WTC11 (cell line): ENCODE data around the gene TMPRSS3. TPM values are rescaled to one million over a fixed set of nuclear protein-coding genes. Genes with fewer than 3 reads are reported as not detected.

ENCODE experiments used
- ATAC-seq: fragments of 200-7000 bp; cut with Tn5 transposase; 2 replicates; pipeline ENCODE4 v1.10.0; 2021; ENCODE audit warnings: mild to moderate bottlenecking, moderate library complexity
- CTCF ChIA-PET: fragments of 300-600 bp; sonication (Branson Sonifier 250); formaldehyde crosslinking; loops from one replicate; lab custom pipeline; 2021; ENCODE audit warnings: antibody characterized with exemption; lab: Charles Lee
- POLR2A ChIA-PET: fragments of 350-600 bp; sonication (Branson Sonifier 250); formaldehyde crosslinking; loops from one replicate; lab custom pipeline; 2021; ENCODE audit warnings: antibody characterized with exemption; lab: Charles Lee
- DNase-seq: peaks from one replicate; pipeline ENCODE4 v3.0.0; 2021; ENCODE audit warnings: low spot score
- H3K27ac Mint-ChIP-seq: 2 replicates; pipeline ENCODE4 v1.8.0; 2021; ENCODE audit warnings: mixed read lengths
- H3K27me3 Mint-ChIP-seq: 2 replicates; pipeline ENCODE4 v1.8.0; 2021; ENCODE audit warnings: low read depth, mild to moderate bottlenecking, moderate library complexity, mixed read lengths
- H3K36me3 Mint-ChIP-seq: 2 replicates; pipeline ENCODE4 v1.8.0; 2021; ENCODE audit warnings: mixed read lengths
- H3K4me1 Mint-ChIP-seq: 2 replicates; pipeline ENCODE4 v1.8.0; 2022; ENCODE audit warnings: mixed read lengths
- H3K4me3 Mint-ChIP-seq: 2 replicates; pipeline ENCODE4 v1.8.0; 2021; ENCODE audit warnings: mild to moderate bottlenecking, moderate library complexity, mixed read lengths
- H3K9me3 Mint-ChIP-seq: 2 replicates; pipeline ENCODE4 v1.8.0; 2021; ENCODE audit warnings: mixed read lengths
- AR ChIP-seq: fragments of 250-450 bp; sonication (Bioruptor Pico); IDR thresholded peaks from 2 replicates; pipeline ENCODE4 v1.9.0; 2021; ENCODE audit warnings: mild to moderate bottlenecking
- ATF1 ChIP-seq: sonication (generic); formaldehyde crosslinking; IDR thresholded peaks from 2 replicates; pipeline ENCODE4 v1.8.1; 2023; ENCODE audit warnings: mild to moderate bottlenecking, moderate library complexity, missing genetic modification reagents
- CREB1 ChIP-seq: sonication (generic); formaldehyde crosslinking; IDR thresholded peaks from 2 replicates; pipeline ENCODE4 v1.8.0; 2023; ENCODE audit warnings: mild to moderate bottlenecking, missing genetic modification reagents
- CTCF ChIP-seq: fragments of 200-600 bp; IDR thresholded peaks from 2 replicates; pipeline ENCODE4 v1.8.0; 2022; ENCODE audit warnings: antibody characterized with exemption
- FOXP1 ChIP-seq: sonication (generic); formaldehyde crosslinking; IDR thresholded peaks from 2 replicates; pipeline ENCODE4 v1.8.0; 2022; ENCODE audit warnings: missing genetic modification reagents, mild to moderate bottlenecking, moderate library complexity, borderline replicate concordance
- GRHL2 ChIP-seq: fragments of 250-450 bp; sonication (Bioruptor Pico); IDR thresholded peaks from 2 replicates; pipeline ENCODE4 v1.8.0; 2022; ENCODE audit warnings: mild to moderate bottlenecking, moderate library complexity; ENCODE audit not compliant: insufficient replicate concordance, severe bottlenecking
- GTF2I ChIP-seq: fragments of 250-450 bp; sonication (Bioruptor Pico); conservative IDR thresholded peaks from 2 replicates; pipeline ENCODE4 v1.4.0; 2021; ENCODE audit warnings: mild to moderate bottlenecking
- HMGXB4 ChIP-seq: sonication (generic); formaldehyde crosslinking; IDR thresholded peaks from 2 replicates; pipeline ENCODE4 v1.8.1; 2023; ENCODE audit warnings: mild to moderate bottlenecking, moderate library complexity, missing genetic modification reagents
- KAT7 ChIP-seq: sonication (generic); formaldehyde crosslinking; IDR thresholded peaks from 2 replicates; pipeline ENCODE4 v1.8.1; 2023; ENCODE audit warnings: missing genetic modification reagents, mild to moderate bottlenecking, borderline replicate concordance
- NR2C2 ChIP-seq: sonication (generic); formaldehyde crosslinking; IDR thresholded peaks from 2 replicates; pipeline ENCODE4 v1.8.0; 2022; ENCODE audit warnings: mild to moderate bottlenecking, missing genetic modification reagents
- PREB ChIP-seq: sonication (generic); formaldehyde crosslinking; IDR thresholded peaks from 2 replicates; pipeline ENCODE4 v1.8.1; 2022; ENCODE audit warnings: mild to moderate bottlenecking, missing genetic modification reagents, moderate library complexity, borderline replicate concordance
- USF1 ChIP-seq: sonication (generic); formaldehyde crosslinking; IDR thresholded peaks from 2 replicates; pipeline ENCODE4 v1.8.0; 2022; ENCODE audit warnings: mild to moderate bottlenecking, missing genetic modification reagents
- ZNF138 ChIP-seq: sonication (generic); formaldehyde crosslinking; conservative IDR thresholded peaks from 2 replicates; pipeline ENCODE4 v1.8.1; 2022; ENCODE audit warnings: mild to moderate bottlenecking, moderate library complexity, missing genetic modification reagents
- ZNF263 ChIP-seq: sonication (generic); formaldehyde crosslinking; IDR thresholded peaks from 2 replicates; pipeline ENCODE4 v1.8.1; 2022; ENCODE audit warnings: low read depth, mild to moderate bottlenecking, moderate library complexity, missing genetic modification reagents
- total RNA-seq: library from RNA; stranded (reverse); gene quantifications from 3 replicates; pipeline ENCODE4 v1.2.3, GENCODE V29; 2021
- TF ChIP-seq, protein P1 (sequence below): fragments of 250-450 bp; sonication (Bioruptor Pico); IDR thresholded peaks from 2 replicates; pipeline ENCODE4 v1.9.0; 2021; ENCODE audit warnings: mild to moderate bottlenecking, borderline replicate concordance
- TF ChIP-seq, protein P2 (sequence below): sonication (generic); formaldehyde crosslinking; IDR thresholded peaks from 2 replicates; pipeline ENCODE4 v1.8.0; 2023; ENCODE audit warnings: missing genetic modification reagents

The TMPRSS3 gene
- total RNA-seq, 1 experiment from 2014 or later, result 0.39 TPM

- CTCF ChIA-PET, result interaction anchor here (0.7 to 0.8 kb wide), 2 partner anchors 37 to 501 kb away, joined by 3 read pairs; no protein-coding TSS in a partner anchor
- TF ChIP-seq FOXP1, result no peak
- TF ChIP-seq CREB1, result no peak
- no peak for TF ChIP-seq AR
- TF ChIP-seq, protein P1, sequence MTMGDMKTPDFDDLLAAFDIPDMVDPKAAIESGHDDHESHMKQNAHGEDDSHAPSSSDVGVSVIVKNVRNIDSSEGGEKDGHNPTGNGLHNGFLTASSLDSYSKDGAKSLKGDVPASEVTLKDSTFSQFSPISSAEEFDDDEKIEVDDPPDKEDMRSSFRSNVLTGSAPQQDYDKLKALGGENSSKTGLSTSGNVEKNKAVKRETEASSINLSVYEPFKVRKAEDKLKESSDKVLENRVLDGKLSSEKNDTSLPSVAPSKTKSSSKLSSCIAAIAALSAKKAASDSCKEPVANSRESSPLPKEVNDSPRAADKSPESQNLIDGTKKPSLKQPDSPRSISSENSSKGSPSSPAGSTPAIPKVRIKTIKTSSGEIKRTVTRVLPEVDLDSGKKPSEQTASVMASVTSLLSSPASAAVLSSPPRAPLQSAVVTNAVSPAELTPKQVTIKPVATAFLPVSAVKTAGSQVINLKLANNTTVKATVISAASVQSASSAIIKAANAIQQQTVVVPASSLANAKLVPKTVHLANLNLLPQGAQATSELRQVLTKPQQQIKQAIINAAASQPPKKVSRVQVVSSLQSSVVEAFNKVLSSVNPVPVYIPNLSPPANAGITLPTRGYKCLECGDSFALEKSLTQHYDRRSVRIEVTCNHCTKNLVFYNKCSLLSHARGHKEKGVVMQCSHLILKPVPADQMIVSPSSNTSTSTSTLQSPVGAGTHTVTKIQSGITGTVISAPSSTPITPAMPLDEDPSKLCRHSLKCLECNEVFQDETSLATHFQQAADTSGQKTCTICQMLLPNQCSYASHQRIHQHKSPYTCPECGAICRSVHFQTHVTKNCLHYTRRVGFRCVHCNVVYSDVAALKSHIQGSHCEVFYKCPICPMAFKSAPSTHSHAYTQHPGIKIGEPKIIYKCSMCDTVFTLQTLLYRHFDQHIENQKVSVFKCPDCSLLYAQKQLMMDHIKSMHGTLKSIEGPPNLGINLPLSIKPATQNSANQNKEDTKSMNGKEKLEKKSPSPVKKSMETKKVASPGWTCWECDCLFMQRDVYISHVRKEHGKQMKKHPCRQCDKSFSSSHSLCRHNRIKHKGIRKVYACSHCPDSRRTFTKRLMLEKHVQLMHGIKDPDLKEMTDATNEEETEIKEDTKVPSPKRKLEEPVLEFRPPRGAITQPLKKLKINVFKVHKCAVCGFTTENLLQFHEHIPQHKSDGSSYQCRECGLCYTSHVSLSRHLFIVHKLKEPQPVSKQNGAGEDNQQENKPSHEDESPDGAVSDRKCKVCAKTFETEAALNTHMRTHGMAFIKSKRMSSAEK (CRISPR knock-in tag), result no peak
- no peak for TF ChIP-seq USF1 (CRISPR knock-in tag)
- no peak for TF ChIP-seq KAT7 (CRISPR knock-in tag)
- TF ChIP-seq, all 79 proteins: peak for 0
- ATAC-seq, result no peak
- H3K27ac Mint-ChIP-seq, result no peak overlapping the region
- no peaks in the 10 kb centered on the region for H3K36me3 Mint-ChIP-seq
- POLR2A ChIA-PET, result no interaction called here
- H3K9me3 Mint-ChIP-seq, result no peaks in the 10 kb centered on the region
- no peaks in the 10 kb centered on the region for H3K27me3 Mint-ChIP-seq
- DNase-seq, result no peak
- peaks cover 3% of the 10 kb centered on the region for H3K4me1 Mint-ChIP-seq
- no peak overlapping the region for H3K4me3 Mint-ChIP-seq
Measured at GRCh38 chr21:42346866-42347600, 48.8 kb downstream of the TMPRSS3 start.

- POLR2A ChIA-PET, result no interaction called here
- ATAC-seq (no peak), DNase-seq (no peak)
- no peaks in the 10 kb centered on the region for H3K9me3 Mint-ChIP-seq
- peaks cover 3% of the 10 kb centered on the region for H3K4me1 Mint-ChIP-seq
- H3K4me3 Mint-ChIP-seq, result no peak overlapping the region
- CTCF ChIA-PET, result interaction anchor here (0.6 to 0.8 kb wide), 3 partner anchors 10 to 500 kb away, joined by 3 read pairs; no protein-coding TSS in a partner anchor
- H3K36me3 Mint-ChIP-seq, result no peaks in the 10 kb centered on the region
- H3K27me3 Mint-ChIP-seq, result no peaks in the 10 kb centered on the region
- H3K27ac Mint-ChIP-seq, result no peak overlapping the region
- TF ChIP-seq ATF1 (CRISPR knock-in tag) (no peak), ZNF263 (CRISPR knock-in tag) (no peak), HMGXB4 (no peak), ZNF138 (no peak), GRHL2 (CRISPR knock-in tag) (no peak), NR2C2 (no peak), GTF2I (CRISPR knock-in tag) (no peak), PREB (CRISPR knock-in tag) (no peak), CTCF (no peak), KAT7 (CRISPR knock-in tag) (no peak)
- TF ChIP-seq, protein P2, sequence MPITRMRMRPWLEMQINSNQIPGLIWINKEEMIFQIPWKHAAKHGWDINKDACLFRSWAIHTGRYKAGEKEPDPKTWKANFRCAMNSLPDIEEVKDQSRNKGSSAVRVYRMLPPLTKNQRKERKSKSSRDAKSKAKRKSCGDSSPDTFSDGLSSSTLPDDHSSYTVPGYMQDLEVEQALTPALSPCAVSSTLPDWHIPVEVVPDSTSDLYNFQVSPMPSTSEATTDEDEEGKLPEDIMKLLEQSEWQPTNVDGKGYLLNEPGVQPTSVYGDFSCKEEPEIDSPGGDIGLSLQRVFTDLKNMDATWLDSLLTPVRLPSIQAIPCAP (CRISPR knock-in tag), result no peak
Measured at GRCh38 chr21:42346441-42346840, 49.4 kb downstream of the TMPRSS3 start.
